Measurements from ENCODE around the gene MARCHF9.
A peak's percentile ranks its signal among the peaks of the same experiment; 100 is the strongest.

The MARCHF9 gene

GRCh38 chr12:57756406-57757341 lies 1.8 kb downstream of the MARCHF9 start:
- peak; percentile 64 for DNase-seq

DNA sequence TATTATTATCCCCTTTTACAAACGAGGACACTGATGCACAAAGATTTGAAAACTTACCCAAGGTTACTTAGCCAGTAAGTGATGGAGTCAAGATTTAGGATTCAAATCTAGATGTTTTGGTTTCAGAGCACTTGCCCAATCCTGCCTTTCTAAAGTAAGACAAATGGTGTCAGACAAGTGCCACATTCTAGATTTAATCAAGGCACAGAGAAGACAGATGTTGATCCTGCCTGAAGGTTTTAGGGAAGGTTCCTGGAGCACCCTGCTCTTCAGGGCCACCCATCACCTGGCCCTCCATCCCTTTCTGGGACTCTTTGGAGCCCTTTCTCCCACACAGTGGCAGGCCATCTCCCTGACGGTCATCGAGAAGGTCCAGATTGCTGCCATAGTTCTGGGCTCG lies 2.9 kb downstream of the MARCHF9 start:
- no peak for DNase-seq

- no peak for DNase-seq
These were observed 3.9 kb downstream of the MARCHF9 start for GRCh38 chr12:57758552-57759359.

DNA sequence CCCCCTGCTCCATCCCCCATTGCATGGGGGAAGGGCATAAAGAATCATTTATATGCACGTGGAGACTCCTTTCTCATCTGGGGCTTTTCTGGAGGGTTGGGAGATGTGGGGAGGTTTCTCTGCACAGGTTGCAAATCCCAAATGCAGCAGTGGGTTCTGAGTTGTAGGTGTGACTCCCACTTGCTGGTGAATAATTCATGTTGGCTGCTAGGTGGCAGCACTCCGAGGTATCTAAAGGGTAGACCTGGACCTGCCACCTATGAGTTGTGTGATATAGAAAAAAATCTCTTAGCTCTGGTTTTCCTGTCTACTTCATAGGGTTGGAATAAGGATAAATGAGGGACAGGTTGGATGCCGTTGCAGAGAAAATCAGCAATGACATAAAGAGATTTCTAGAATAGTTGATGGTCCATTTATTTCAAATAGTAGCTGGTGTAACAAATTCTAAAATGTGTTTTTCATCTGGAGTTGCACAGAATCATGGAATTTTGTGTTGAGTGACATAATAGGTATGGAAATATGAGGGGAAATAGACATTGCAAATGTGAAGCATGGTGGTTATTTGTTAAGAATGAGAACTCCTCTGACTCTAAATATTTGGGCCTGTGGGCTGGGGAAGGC lies 4.6 kb downstream of the MARCHF9 start:
- no peak for DNase-seq

GRCh38 chr12:57760347-57760982 lies 5.6 kb downstream of the MARCHF9 start:
- no peak for DNase-seq

DNA sequence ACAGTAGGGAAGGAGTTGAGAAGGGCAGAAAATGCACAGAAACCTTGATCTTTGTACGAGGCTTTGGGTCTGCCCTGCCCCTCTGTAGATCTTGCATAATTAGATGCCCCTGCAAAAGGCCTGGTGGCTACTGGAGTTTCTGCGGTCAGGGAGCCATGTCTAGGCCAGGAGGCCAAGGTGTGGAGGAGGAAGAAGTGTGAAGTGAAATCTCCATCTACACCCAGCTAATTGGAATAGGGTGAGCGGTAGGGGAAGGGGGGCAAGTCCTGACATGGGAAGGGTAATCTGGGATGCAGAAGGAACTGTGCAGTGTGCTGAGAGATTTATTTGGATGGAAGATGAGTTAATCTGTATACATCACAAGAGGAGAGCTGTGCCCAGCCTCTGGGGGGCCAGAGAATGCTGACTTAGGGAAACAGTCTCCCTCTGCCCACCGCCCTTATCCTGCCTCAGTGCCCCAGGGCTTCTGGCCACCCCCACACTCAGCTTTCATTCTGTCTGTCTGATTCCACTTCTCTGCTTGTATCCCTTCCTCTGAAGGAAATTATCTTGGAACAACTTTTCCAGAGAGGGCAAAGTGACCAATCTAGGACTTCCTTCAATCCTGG lies 6.6 kb downstream of the MARCHF9 start:
- no peak for DNase-seq

DNA sequence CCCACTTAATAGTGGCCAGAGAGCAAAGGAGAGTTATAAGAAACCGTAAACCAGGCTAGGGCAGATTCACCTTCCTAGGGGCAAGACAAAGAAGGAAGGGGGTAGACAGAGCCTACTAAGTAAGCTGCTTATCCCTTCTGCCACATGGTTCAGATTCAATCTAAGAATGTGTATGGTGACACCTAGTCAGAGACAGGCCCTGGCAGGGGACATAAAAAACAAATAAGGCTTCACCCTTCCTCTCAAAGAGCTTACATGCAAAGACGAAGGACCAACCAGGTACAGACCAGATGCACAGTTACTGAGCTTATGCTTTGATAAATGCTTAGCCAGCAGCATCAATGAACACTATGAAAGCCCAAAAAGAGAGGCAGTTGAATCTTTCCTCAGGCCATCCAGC lies 7.6 kb downstream of the MARCHF9 start:
- DNase-seq, result no peak

GRCh38 chr12:57763881-57764661 lies 9.2 kb downstream of the MARCHF9 start:
- DNase-seq, result no peak

GRCh38 chr12:57764662-57765002 lies 9.7 kb downstream of the MARCHF9 start:
- no peak for DNase-seq

DNA sequence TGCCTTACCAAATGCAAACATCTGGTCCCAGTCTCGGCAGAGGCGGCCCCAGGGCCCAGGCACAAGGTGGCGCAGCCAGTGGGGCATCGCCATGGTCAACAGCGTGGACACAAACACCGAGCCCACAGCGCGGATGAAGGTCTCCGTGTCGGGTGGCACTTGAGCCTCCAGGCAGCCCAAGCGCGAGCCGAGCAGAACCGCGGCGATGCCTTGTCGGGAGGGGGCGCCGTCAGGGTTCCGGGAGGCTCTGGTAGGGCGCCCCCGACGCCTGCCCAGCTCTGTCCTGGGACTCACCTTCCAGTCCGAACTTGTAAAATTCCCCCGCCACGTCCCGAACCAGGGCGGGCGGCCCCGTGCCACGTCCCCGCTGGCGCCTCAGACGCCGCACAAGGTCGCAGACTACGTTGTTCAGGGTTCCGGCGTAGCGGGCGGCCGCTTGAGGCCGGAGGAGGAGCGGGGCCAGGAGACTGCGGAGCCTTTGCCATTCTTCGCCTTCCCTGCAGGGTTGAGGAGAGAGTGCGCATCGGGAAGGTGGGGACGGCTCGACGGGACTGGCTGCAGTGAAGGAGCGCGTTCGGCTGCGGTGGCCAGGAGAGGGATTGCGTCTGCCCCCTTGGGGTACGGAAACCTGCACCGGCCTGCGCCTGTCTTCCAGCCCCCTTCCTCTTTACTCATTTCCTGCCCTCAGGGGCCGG lies 10.2 kb downstream of the MARCHF9 start:
- DNase-seq, result no peak

DNA sequence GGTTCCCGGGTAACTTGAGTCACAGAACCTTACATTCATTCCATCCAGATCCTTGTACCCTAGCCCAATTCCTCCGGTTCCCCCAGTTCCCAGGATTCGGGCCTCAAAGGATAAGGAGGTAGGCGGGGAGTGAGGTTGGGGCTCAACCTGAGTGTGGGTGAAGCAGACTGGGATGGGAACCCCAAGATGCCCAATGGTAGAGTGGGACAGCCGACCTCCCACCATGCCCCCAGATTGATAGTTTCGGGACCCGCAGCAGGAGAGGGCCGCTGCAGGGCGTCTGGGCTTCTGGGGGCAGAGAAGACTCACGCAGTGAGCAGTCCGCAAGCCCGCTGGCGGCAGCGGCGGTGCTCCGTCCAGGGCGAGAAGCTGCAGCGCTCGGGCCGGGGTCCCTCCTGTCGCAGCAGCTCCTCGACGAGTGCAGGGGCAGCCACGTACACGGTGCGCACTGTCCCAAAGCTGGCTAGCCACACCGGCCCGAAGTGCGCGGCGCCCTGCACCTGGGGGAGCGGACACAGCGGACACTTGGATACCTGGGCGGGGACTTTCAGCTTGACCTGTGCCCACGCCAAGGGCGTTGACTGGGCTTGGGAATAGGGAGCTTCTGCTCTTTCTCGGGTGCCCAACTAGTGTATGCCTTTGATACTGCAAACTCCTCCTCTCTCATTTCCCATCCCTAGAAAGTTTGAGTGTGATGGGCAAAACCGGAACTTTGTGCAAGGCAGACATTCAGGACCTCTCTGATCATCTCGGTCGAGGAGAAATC lies 11.0 kb downstream of the MARCHF9 start:
- DNase-seq, result no peak

GRCh38 chr12:57766464-57767304 lies 11.8 kb downstream of the MARCHF9 start, which contains the start of gene CYP27B1:
CYP27B1 (minus strand) TSS chr12:57767078; CDS start chr12:57767041, 37 bp downstream.
- no peak for DNase-seq

DNA sequence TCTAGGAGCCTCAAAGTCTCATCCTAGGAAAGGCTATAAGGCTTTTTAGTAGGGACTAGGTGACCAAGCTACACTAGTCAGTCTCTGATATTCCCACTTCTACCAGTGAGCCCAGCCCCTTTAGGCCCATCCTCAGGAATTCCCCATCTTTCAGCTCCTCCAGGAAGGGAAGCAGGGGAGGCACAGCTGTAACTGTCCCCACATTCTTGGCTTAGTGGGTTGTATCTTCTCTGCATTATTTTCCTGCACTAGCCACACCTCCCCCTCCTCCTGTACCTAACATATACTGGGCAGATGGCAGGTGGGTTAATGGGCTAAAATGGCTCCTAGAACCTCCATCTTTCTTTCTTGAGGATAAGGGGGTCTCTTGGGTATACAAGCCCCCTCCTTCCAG lies 12.4 kb downstream of the MARCHF9 start:
- DNase-seq, result no peak

GRCh38 chr12:57767876-57768275 lies 13.0 kb downstream of the MARCHF9 start:
- DNase-seq, result no peak

DNA sequence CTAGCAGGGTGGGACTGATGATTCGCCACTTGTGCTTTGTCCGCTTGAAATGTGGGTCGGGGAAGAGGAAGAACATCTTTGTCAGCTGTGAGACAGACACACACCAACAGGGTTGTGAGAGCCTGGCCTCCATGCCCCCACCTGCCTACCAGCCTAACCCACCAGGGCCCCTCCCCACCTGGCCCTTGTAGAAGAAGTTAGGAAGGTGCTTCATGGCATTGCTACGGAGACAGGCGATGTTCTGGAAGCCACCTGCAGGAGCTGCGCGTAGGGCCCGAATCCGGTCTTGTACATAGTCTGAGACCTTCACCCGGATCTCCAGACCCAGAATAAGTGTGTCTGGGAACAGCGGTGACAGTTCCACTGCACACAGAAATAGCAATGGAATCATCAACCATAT lies 14.7 kb downstream of the MARCHF9 start:
- DNase-seq, result no peak

DNA sequence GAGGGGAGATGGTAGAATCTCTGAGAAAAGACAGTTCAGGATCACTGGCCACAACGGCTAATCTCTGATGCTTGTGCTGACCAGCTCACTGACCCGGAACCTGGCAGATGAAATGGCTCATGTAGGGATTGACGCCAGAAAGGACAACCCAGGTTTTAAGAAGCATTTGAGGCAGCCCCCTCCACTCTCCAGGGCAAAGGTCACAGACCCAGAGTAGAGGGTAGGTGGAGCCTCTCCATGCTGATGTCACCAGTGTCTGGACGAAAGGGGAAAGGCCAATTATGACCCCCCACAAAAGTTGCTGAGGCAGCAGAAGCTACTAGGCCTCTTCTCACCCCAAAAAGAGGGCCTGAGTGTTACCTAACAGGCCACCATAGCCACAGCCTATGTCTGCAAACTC lies 15.8 kb downstream of the MARCHF9 start:
- no peak for DNase-seq

DNA sequence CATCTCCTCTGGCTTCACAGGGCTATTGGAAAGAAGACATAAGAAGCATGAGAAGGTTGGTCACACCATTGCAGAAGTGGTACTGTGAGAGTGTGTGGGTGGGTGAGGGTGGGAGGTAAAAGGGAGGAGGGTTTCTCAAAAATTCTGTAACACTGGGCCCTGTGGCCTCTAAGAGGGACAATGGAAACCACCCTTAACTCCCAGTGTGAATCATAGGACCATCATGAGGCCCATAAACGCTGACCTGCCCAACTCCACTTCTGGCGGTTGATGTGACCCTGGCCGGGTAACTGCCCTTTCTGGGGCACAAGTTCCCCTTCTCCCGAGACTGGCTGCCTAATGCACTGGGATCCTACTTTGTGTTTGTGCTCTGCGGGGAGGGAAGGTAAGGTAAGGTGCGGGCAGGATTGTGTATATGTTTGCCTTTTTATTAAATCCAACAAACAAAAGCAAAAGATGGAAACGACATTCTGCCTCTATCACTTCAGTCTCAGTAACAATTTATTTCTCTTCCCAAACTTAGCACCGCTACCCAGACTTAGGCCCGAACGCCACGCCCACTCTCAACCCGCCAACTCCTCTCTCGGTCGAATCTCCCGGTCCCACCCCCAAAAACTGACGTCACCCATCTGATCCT lies 16.5 kb downstream of the MARCHF9 start:
- peak; percentile 90 for DNase-seq

- DNase-seq, result peak; percentile 91
These were observed 17.0 kb downstream of the MARCHF9 start, which contains the start of gene METTL1 for GRCh38 chr12:57771873-57772428. METTL1 (minus strand) TSS chr12:57772105; CDS start chr12:57772083, 22 bp downstream.
